ENCODE measurements around the gene SIPA1. TPM values are rescaled to one million over a fixed set of nuclear protein-coding genes. Genes with fewer than 3 reads are reported as not detected.

Gene SIPA1
- total RNA-seq, 8 experiments from 2014 or later: 4.8 to 16.1 (median 8.0) TPM

GRCh38 chr11:65612691-65613090, 25.2 kb upstream of the SIPA1 start:
- peaks cover 22 to 30% of the 10 kb centered on the region in 2 donors for H3K4me1 ChIP-seq (replicated peaks in 1 of 2)
- H3K4me3 ChIP-seq: peak overlapping the region in 1 of 5 donors; percentile 97
- WGBS, 10 experiments: 81 to 100% methylated on average over 1 to 2 of the region's 7 CpGs; no CpG with 5 or more reads in 8 of the 10 experiments
- no peak overlapping the region for H3K27ac ChIP-seq
- no peak for ATAC-seq (replicated peaks in 6 of 8)
- in situ Hi-C loops (cut with MboI; ENCODE audit: low pct_unique_long_range_greater_than_20kb in 2 of 9, low sequenced_read_pairs in 9 of 9, unreplicated experiment in 9 of 9): no loop called here

GRCh38 chr11:65613091-65613928, 24.6 kb upstream of the SIPA1 start:
- no CpG with 5 or more reads among the region's 43 CpGs for WGBS, 10 experiments
- Histone ChIP-seq H3K4me1 (replicated peaks in 1 of 2) (peaks cover 20 to 26% of the 10 kb centered on the region in 2 donors), H3K27ac (peak overlapping the region; percentile 48 to 70)

DNA sequence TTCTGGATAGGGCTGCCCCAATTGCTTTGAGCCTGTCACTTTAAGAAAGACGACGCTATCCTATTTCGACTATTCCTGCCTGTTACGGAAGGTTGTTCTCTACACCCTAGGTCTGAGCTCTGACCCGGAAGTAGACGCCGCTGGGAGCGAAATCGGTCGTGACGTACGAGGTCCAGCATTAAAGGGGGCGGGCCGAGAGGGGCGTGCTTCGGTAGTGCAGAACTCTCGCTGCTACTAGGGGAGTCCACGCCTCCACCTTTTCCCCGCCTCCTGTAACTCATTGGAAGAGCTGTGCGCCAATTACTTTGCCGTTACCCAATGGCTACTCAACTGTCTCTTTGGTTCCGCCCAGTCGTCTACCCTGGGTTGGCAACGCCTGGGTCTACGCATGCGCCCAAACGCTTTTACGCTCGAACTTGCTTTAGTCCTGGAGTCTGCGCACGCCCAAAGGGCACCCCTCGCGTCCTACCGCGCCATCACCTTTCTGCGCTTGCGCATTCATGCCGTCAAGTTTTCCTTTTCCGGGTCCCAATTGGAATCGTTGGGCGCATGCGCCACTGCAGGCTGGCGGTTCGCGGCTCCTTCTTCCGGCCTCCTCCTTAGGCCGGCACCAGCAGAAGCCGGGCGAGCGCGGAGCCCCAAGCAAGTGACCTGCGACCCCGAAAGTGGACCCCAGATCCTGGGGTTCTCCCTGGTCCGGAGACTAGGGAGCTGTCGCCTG, 22.5 kb upstream of the SIPA1 start, which contains the start of gene PCNX3:
Gene PCNX3 (plus strand): TSS at position 548 of the 721 bp plus-strand sequence. CDS start 536 bp downstream, outside the sequence.
- Histone ChIP-seq H3K27ac (peak within 1 kb of the TSS; percentile 80 to 91), H3K4me1 (replicated peaks in 1 of 2) (peaks cover 20 to 26% of the 10 kb centered on the region in 2 donors), H3K4me3 (peak within 1 kb of the TSS; percentile 66 to 97 (median 75))
- peak; percentile 61 to 91 (median 87) for ATAC-seq (replicated peaks in 6 of 8)
- WGBS, 10 experiments: 0 to 11% (median 0%) methylated on average over 4 to 35 of the region's 55 CpGs; no CpG with 5 or more reads in 3 of the 10 experiments
- in situ Hi-C loops (cut with MboI; ENCODE audit: low pct_unique_long_range_greater_than_20kb in 2 of 9, low sequenced_read_pairs in 9 of 9, unreplicated experiment in 9 of 9): no loop called here

More at GRCh38 chr11:65613091-65613928, 24.6 kb upstream of the SIPA1 start:
- H3K4me3 ChIP-seq: peak overlapping the region; percentile 66 to 97 (median 75)
- in situ Hi-C loops (cut with MboI; ENCODE audit: low pct_unique_long_range_greater_than_20kb in 2 of 9, low sequenced_read_pairs in 9 of 9, unreplicated experiment in 9 of 9): no loop called here
- ATAC-seq (replicated peaks in 6 of 8): no peak

DNA sequence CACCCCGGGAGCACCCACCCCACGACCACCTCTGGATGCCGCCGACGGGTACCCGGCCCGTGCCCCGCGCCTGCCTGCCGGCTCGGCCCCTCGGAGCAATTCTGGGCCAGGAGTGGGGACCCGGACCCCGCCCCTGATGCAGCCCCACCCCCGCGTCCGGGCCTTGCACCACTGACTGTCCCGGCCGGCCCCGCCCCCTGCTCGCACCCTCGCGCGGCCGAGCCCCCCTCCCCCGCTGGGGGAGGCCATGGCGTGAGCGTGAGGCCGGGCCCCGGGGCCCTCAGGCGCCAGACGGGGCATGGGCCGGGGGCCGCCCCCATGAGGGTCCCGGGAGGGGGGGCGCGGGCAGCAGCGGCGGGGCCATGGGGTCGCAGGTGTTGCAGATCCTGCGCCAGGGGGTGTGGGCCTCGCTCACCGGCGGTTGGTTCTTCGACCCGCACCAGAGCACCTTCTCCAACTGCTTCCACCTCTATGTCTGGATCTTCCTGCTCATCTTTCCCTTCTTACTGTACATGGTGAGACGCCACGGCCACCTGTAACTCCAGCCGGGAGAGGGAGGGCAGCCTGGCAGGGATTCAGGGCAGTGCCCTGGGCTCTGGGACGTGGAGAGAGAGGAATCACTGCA, 21.8 kb upstream of the SIPA1 start:
- 0% methylated on average over 1 of the region's 50 CpGs; no CpG with 5 or more reads in 8 of the 10 experiments for WGBS, 10 experiments
- peak overlapping the region; percentile 80 to 91 for H3K27ac ChIP-seq
- H3K4me3 ChIP-seq: peak overlapping the region; percentile 66 to 97 (median 75)
- peaks cover 18 to 26% of the 10 kb centered on the region in 2 donors for H3K4me1 ChIP-seq (replicated peaks in 1 of 2)
- in situ Hi-C loops (cut with MboI; ENCODE audit: low pct_unique_long_range_greater_than_20kb in 2 of 9, low sequenced_read_pairs in 9 of 9, unreplicated experiment in 9 of 9): no loop called here
- peak; percentile 2 to 26 (median 10) for ATAC-seq (replicated peaks in 6 of 8)

DNA sequence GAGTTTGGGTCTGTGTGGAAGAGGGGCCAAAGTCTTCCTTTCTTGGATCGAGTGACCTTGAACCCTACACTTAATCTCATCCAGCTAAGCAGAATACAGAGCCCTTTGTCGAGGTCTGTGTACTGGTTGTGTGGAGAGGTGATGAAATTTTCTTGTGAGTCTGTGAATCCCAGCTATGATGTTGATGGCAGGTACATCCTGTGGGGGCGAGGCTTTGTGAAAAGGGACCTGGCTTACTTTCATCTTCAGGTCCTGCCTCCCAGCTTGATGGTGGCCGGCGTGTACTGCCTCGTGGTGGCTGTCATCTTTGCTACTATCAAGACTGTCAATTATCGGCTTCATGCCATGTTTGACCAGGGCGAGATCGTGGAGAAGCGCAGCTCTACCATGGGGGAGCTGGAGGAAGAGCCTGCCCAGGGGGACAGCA, 21.3 kb upstream of the SIPA1 start:
- Histone ChIP-seq H3K4me1 (replicated peaks in 1 of 2) (peaks cover 12 to 25% of the 10 kb centered on the region in 2 donors), H3K4me3 (peak overlapping the region; percentile 66 to 97 (median 75)), H3K27ac (peak overlapping the region in 1 of 2 donors; percentile 91)
- in situ Hi-C loops (cut with MboI; ENCODE audit: low pct_unique_long_range_greater_than_20kb in 2 of 9, low sequenced_read_pairs in 9 of 9, unreplicated experiment in 9 of 9): no loop called here
- ATAC-seq (replicated peaks in 6 of 8): no peak
- WGBS, 10 experiments: 20 to 60% (median 41%) methylated on average over 1 to 4 of the region's 10 CpGs; no CpG with 5 or more reads in 6 of the 10 experiments

DNA sequence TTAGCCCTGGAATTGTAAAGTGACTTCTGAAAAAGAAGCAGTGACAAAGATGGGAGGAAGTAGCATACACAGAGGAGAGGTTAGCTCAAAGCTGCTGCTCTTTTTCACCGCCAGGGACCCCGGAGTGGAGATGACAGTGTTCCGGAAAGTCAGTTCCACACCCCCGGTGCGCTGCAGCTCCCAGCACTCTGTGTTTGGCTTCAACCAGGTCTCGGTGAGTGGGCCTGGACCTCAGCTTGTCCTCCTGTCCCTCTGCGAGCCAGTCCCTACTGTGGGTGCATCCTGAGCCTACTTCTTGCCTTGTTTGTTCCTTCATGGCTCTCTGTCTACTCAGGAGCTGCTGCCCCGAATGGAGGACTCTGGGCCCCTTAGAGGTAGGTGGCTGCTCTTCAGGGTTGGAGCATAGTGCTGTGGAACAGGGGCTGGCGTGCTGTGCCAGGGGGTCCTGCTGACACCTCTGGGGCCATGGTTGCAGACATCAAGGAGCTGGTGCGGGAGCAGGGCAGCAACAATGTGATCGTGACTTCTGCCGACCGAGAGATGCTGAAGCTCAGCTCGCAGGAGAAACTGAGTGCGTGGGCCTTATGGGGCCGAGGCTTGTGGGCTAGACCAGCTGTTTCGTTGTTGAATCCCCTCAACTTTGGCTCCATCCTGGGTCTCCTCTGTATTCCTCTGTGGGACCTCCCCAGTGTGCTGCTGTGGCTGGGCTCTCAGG, 20.6 kb upstream of the SIPA1 start:
- 91 to 100% (median 93%) methylated on average over 3 to 8 of the region's 17 CpGs; no CpG with 5 or more reads in 5 of the 10 experiments for WGBS, 10 experiments
- peak overlapping the region in 2 of 5 donors; percentile 77 to 97 for H3K4me3 ChIP-seq
- in situ Hi-C loops (cut with MboI; ENCODE audit: low pct_unique_long_range_greater_than_20kb in 2 of 9, low sequenced_read_pairs in 9 of 9, unreplicated experiment in 9 of 9): no loop called here
- ATAC-seq (replicated peaks in 6 of 8): no peak
- no peak overlapping the region for H3K27ac ChIP-seq
- H3K4me1 ChIP-seq (replicated peaks in 1 of 2): peaks cover 5 to 20% of the 10 kb centered on the region in 2 donors

- WGBS, 10 experiments: 88 to 100% (median 100%) methylated on average over 1 to 10 of the region's 33 CpGs; no CpG with 5 or more reads in 5 of the 10 experiments
- no peak overlapping the region for H3K27ac ChIP-seq
- ATAC-seq (replicated peaks in 6 of 8): no peak
- in situ Hi-C loops (cut with MboI; ENCODE audit: low pct_unique_long_range_greater_than_20kb in 2 of 9, low sequenced_read_pairs in 9 of 9, unreplicated experiment in 9 of 9): no loop called here
- peaks cover 4 to 15% of the 10 kb centered on the region in 2 donors for H3K4me1 ChIP-seq (replicated peaks in 1 of 2)
- H3K4me3 ChIP-seq: no peak overlapping the region
Observed at GRCh38 chr11:65617990-65618751, 19.7 kb upstream of the SIPA1 start.

GRCh38 chr11:65618763-65619162, 19.1 kb upstream of the SIPA1 start:
- H3K27ac ChIP-seq: no peak overlapping the region
- in situ Hi-C loops (cut with MboI; ENCODE audit: low pct_unique_long_range_greater_than_20kb in 2 of 9, low sequenced_read_pairs in 9 of 9, unreplicated experiment in 9 of 9): no loop called here
- peaks cover 4 to 9% of the 10 kb centered on the region in 2 donors for H3K4me1 ChIP-seq (replicated peaks in 1 of 2)
- no peak for ATAC-seq (replicated peaks in 6 of 8)
- H3K4me3 ChIP-seq: no peak overlapping the region
- no CpG with 5 or more reads among the region's 14 CpGs for WGBS, 10 experiments

DNA sequence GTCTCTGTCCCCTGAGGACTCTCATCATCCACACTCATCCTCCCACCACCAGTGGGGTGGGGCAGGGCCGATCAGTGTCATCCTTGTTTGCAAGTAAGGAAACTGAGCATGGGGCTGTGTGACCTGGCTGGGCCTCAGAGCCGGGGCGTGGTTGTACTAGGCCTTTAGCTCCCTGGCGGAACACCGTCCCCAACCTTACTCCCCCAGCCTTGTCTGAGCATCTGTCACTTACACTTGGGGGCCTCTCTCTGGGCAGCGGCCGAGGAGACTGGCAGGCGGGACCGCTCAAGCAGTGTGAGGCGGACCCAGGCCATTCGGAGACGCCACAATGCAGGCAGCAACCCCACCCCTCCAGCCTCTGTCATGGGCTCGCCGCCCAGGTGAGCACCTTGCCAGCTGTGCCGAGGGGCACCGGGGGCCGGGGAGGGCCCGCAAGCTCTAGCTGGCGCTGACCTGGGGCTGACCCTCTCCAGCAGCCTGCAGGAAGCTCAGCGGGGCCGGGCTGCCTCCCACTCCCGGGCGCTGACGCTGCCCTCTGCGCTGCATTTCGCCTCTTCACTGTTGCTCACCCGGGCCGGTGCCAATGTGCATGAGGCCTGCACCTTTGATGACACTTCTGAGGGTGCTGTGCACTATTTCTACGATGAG, 18.5 kb upstream of the SIPA1 start:
- peaks cover 4 to 5% of the 10 kb centered on the region in 2 donors for H3K4me1 ChIP-seq (replicated peaks in 1 of 2)
- no peak for ATAC-seq (replicated peaks in 6 of 8)
- no peak overlapping the region for H3K4me3 ChIP-seq
- 82 to 95% (median 93%) methylated on average over 3 to 12 of the region's 29 CpGs; no CpG with 5 or more reads in 7 of the 10 experiments for WGBS, 10 experiments
- no peak overlapping the region for H3K27ac ChIP-seq
- in situ Hi-C loops (cut with MboI; ENCODE audit: low pct_unique_long_range_greater_than_20kb in 2 of 9, low sequenced_read_pairs in 9 of 9, unreplicated experiment in 9 of 9): no loop called here

- no peak overlapping the region for H3K4me3 ChIP-seq
- in situ Hi-C loops (cut with MboI; ENCODE audit: low pct_unique_long_range_greater_than_20kb in 2 of 9, low sequenced_read_pairs in 9 of 9, unreplicated experiment in 9 of 9): no loop called here
- H3K4me1 ChIP-seq (replicated peaks in 1 of 2): peaks cover 4 to 5% of the 10 kb centered on the region in 2 donors
- no peak overlapping the region for H3K27ac ChIP-seq
- WGBS, 10 experiments: no CpG with 5 or more reads among the region's 19 CpGs
- no peak for ATAC-seq (replicated peaks in 6 of 8)
Observed at GRCh38 chr11:65620666-65621065, 17.2 kb upstream of the SIPA1 start.

DNA sequence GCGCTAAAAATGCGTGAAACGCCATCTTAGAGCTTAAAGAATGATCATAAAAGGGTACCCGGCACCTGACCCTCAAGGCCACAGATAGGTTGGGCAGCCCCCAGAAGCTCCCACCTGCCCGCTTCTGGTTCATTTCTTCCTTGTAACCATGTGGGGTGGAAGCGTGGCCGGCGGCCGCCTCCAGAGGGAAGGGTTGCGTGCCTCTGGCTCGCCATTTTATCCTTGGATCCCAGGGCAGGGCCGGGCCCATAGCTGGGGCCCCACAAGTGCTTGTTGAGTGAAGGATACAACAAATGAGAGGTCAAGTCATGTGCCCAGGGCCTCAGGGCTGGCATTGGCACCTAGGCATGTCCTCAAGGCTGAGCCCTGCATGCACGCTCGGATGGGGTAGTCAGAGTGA, 16.4 kb upstream of the SIPA1 start:
- H3K27ac ChIP-seq: no peak overlapping the region
- no peak overlapping the region for H3K4me3 ChIP-seq
- in situ Hi-C loops (cut with MboI; ENCODE audit: low pct_unique_long_range_greater_than_20kb in 2 of 9, low sequenced_read_pairs in 9 of 9, unreplicated experiment in 9 of 9): no loop called here
- WGBS, 10 experiments: 90 to 100% (median 97%) methylated on average over 1 to 10 of the region's 14 CpGs; no CpG with 5 or more reads in 3 of the 10 experiments
- peaks cover 4 to 5% of the 10 kb centered on the region in 2 donors for H3K4me1 ChIP-seq (replicated peaks in 1 of 2)
- ATAC-seq (replicated peaks in 6 of 8): no peak

Measured in motor neuron (in vitro differentiated cells).